ENCODE measurements around the gene KCNG1. TPM values are rescaled to one million over a fixed set of nuclear protein-coding genes. Genes with fewer than 3 reads are reported as not detected.

KCNG1 gene
- polyA plus RNA-seq, 1 donor from 2014 or later: 1.7 TPM

GRCh38 chr20:51017251-51017650 is 5.7 kb downstream of the KCNG1 start:
- Histone ChIP-seq H3K27me3 (ENCODE audit: insufficient read depth, low read depth, low read length) (peaks cover 17% of the 10 kb centered on the region), H3K27ac (ENCODE audit: low read length) (no peak overlapping the region), H3K4me2 (ENCODE audit: low read length) (no peak overlapping the region), H2AFZ (ENCODE audit: low read depth, low read length) (no peak overlapping the region), H3K4me3 (ENCODE audit: low read length) (no peak overlapping the region), H3F3A (ENCODE audit: insufficient read depth, low read length, poor library complexity, severe bottlenecking) (no peaks in the 10 kb centered on the region), H3K9me3 (ENCODE audit: low read length) (no peaks in the 10 kb centered on the region), H3K36me3 (ENCODE audit: insufficient read depth, low read length) (no peaks in the 10 kb centered on the region), H3K9me2 (ENCODE audit: insufficient read depth, low read length) (no peaks in the 10 kb centered on the region), H3K9ac (ENCODE audit: low read length) (no peak overlapping the region), H3K79me2 (replicated peaks; ENCODE audit: insufficient read depth, low read length) (no peaks in the 10 kb centered on the region), H4K20me1 (ENCODE audit: insufficient read depth) (no peaks in the 10 kb centered on the region)
- TF ChIP-seq POLR2AphosphoS5 (IDR thresholded peaks at IDR 0.05): no peak
- TF ChIP-seq TAF1 (IDR thresholded peaks at IDR 0.05; ENCODE audit: low read depth): no peak
- TF ChIP-seq MXI1 (conservative IDR thresholded peaks at IDR 0.05; ENCODE audit: poor library complexity, severe bottlenecking): no peak
- no peak for TF ChIP-seq EP300 (conservative IDR thresholded peaks at IDR 0.05; ENCODE audit: poor library complexity, severe bottlenecking)
- TF ChIP-seq EZH2 (IDR thresholded peaks at IDR 0.05; ENCODE audit: borderline replicate concordance, insufficient read depth, low read length, poor library complexity, severe bottlenecking): no peak
- TF ChIP-seq, protein P1, sequence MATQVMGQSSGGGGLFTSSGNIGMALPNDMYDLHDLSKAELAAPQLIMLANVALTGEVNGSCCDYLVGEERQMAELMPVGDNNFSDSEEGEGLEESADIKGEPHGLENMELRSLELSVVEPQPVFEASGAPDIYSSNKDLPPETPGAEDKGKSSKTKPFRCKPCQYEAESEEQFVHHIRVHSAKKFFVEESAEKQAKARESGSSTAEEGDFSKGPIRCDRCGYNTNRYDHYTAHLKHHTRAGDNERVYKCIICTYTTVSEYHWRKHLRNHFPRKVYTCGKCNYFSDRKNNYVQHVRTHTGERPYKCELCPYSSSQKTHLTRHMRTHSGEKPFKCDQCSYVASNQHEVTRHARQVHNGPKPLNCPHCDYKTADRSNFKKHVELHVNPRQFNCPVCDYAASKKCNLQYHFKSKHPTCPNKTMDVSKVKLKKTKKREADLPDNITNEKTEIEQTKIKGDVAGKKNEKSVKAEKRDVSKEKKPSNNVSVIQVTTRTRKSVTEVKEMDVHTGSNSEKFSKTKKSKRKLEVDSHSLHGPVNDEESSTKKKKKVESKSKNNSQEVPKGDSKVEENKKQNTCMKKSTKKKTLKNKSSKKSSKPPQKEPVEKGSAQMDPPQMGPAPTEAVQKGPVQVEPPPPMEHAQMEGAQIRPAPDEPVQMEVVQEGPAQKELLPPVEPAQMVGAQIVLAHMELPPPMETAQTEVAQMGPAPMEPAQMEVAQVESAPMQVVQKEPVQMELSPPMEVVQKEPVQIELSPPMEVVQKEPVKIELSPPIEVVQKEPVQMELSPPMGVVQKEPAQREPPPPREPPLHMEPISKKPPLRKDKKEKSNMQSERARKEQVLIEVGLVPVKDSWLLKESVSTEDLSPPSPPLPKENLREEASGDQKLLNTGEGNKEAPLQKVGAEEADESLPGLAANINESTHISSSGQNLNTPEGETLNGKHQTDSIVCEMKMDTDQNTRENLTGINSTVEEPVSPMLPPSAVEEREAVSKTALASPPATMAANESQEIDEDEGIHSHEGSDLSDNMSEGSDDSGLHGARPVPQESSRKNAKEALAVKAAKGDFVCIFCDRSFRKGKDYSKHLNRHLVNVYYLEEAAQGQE (IDR thresholded peaks at IDR 0.05; ENCODE audit: borderline replicate concordance): no peak
- no peak for TF ChIP-seq RAD21 (conservative IDR thresholded peaks at IDR 0.05)
- no peak for TF ChIP-seq SMC3 (conservative IDR thresholded peaks at IDR 0.05; ENCODE audit: poor library complexity)
- TF ChIP-seq, protein P2, sequence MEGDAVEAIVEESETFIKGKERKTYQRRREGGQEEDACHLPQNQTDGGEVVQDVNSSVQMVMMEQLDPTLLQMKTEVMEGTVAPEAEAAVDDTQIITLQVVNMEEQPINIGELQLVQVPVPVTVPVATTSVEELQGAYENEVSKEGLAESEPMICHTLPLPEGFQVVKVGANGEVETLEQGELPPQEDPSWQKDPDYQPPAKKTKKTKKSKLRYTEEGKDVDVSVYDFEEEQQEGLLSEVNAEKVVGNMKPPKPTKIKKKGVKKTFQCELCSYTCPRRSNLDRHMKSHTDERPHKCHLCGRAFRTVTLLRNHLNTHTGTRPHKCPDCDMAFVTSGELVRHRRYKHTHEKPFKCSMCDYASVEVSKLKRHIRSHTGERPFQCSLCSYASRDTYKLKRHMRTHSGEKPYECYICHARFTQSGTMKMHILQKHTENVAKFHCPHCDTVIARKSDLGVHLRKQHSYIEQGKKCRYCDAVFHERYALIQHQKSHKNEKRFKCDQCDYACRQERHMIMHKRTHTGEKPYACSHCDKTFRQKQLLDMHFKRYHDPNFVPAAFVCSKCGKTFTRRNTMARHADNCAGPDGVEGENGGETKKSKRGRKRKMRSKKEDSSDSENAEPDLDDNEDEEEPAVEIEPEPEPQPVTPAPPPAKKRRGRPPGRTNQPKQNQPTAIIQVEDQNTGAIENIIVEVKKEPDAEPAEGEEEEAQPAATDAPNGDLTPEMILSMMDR (IDR thresholded peaks at IDR 0.05; ENCODE audit: poor library complexity, severe bottlenecking): no peak

- Histone ChIP-seq H3K4me3 (ENCODE audit: low read length) (no peak overlapping the region), H3K27me3 (ENCODE audit: insufficient read depth, low read depth, low read length) (peaks cover 10% of the 10 kb centered on the region), H3K27ac (ENCODE audit: low read length) (no peak overlapping the region), H3K36me3 (ENCODE audit: insufficient read depth, low read length) (no peaks in the 10 kb centered on the region), H2AFZ (ENCODE audit: low read depth, low read length) (no peak overlapping the region), H3K9me2 (ENCODE audit: insufficient read depth, low read length) (no peaks in the 10 kb centered on the region), H3F3A (ENCODE audit: insufficient read depth, low read length, poor library complexity, severe bottlenecking) (no peaks in the 10 kb centered on the region), H3K79me2 (replicated peaks; ENCODE audit: insufficient read depth, low read length) (no peaks in the 10 kb centered on the region), H3K9ac (ENCODE audit: low read length) (no peak overlapping the region), H3K9me3 (ENCODE audit: low read length) (no peaks in the 10 kb centered on the region), H3K4me2 (ENCODE audit: low read length) (no peak overlapping the region), H4K20me1 (ENCODE audit: insufficient read depth) (no peaks in the 10 kb centered on the region)
- TF ChIP-seq SMC3 (conservative IDR thresholded peaks at IDR 0.05; ENCODE audit: poor library complexity): no peak
- TF ChIP-seq, protein P1 (IDR thresholded peaks at IDR 0.05; ENCODE audit: borderline replicate concordance): no peak
- TF ChIP-seq MXI1 (conservative IDR thresholded peaks at IDR 0.05; ENCODE audit: poor library complexity, severe bottlenecking): no peak
- no peak for TF ChIP-seq EP300 (conservative IDR thresholded peaks at IDR 0.05; ENCODE audit: poor library complexity, severe bottlenecking)
- TF ChIP-seq POLR2AphosphoS5 (IDR thresholded peaks at IDR 0.05): no peak
- TF ChIP-seq, protein P2 (IDR thresholded peaks at IDR 0.05; ENCODE audit: poor library complexity, severe bottlenecking): no peak
- TF ChIP-seq EZH2 (IDR thresholded peaks at IDR 0.05; ENCODE audit: borderline replicate concordance, insufficient read depth, low read length, poor library complexity, severe bottlenecking): no peak
- no peak for TF ChIP-seq TAF1 (IDR thresholded peaks at IDR 0.05; ENCODE audit: low read depth)
- TF ChIP-seq RAD21 (conservative IDR thresholded peaks at IDR 0.05): no peak
These were observed 6.4 kb downstream of the KCNG1 start for GRCh38 chr20:51016521-51016920.

All from neural cell (in vitro differentiated cells).